ENCODE data around the gene ANP32B. TPM values are rescaled to one million over a fixed set of nuclear protein-coding genes. Genes with fewer than 3 reads are reported as not detected.

Gene ANP32B
- total RNA-seq, 2 experiments from 2014 or later = 32.1 to 389 TPM

- no peaks in the 10 kb centered on the region for H3K79me2 ChIP-seq (ENCODE audit: insufficient read depth, low read depth, low read length)
- H4K20me1 ChIP-seq (ENCODE audit: insufficient read depth, low read length) = no peaks in the 10 kb centered on the region
- H3K9me3 ChIP-seq (ENCODE audit: low read length) = no peaks in the 10 kb centered on the region
- no peak overlapping the region for H3K4me3 ChIP-seq (ENCODE audit: low read depth, low read length, poor library complexity, severe bottlenecking)
- no peak for TF ChIP-seq CTCF (conservative IDR thresholded peaks at IDR 0.05; ENCODE audit: low read length)
- TF ChIP-seq EZH2phosphoT487 (IDR thresholded peaks at IDR 0.05; ENCODE audit: borderline replicate concordance, low read depth, low read length) = no peak
- BruUV-seq (replicated peaks) = no TSS peak
- H3K9me2 ChIP-seq (ENCODE audit: insufficient read depth, low read length) = no peaks in the 10 kb centered on the region
- peaks cover 16% of the 10 kb centered on the region; the same call in 1 of the 2 replicates for H3K36me3 ChIP-seq (ENCODE audit: insufficient read depth, low read length)
- H3K4me2 ChIP-seq (ENCODE audit: low read length) = no peak overlapping the region
- H3K27ac ChIP-seq (ENCODE audit: low read depth, low read length, poor library complexity, severe bottlenecking) = no peak overlapping the region
- no peak overlapping the region for H2AFZ ChIP-seq (ENCODE audit: low read length)
- H3K4me1 ChIP-seq (ENCODE audit: insufficient read depth, low read length, poor library complexity, severe bottlenecking) = no peaks in the 10 kb centered on the region
- POLR2A ChIA-PET = interaction anchor here (0.7 kb wide), 1 partner anchor 68 kb away, joined by 5 read pairs; no protein-coding TSS in a partner anchor
- CTCF ChIA-PET (ENCODE audit: unreplicated experiment) = no interaction called here
- intact Hi-C loops (cut with micrococcal nuclease; ENCODE audit: unreplicated experiment) = no loop called here
- DNase-seq (ENCODE audit: low spot score) = no peak
Measured at GRCh38 chr9:98024702-98025101, 41.6 kb downstream of the ANP32B start.

- BruUV-seq (replicated peaks) = no TSS peak
- intact Hi-C loops (cut with micrococcal nuclease; ENCODE audit: unreplicated experiment) = no loop called here
- H3K36me3 ChIP-seq (ENCODE audit: insufficient read depth, low read length) = no peaks in the 10 kb centered on the region
- H3K9me2 ChIP-seq (ENCODE audit: insufficient read depth, low read length) = no peaks in the 10 kb centered on the region
- CTCF ChIA-PET (ENCODE audit: unreplicated experiment) = no interaction called here
- H3K27ac ChIP-seq (ENCODE audit: low read depth, low read length, poor library complexity, severe bottlenecking) = no peak overlapping the region
- no peak overlapping the region for H3K4me3 ChIP-seq (ENCODE audit: low read depth, low read length, poor library complexity, severe bottlenecking)
- no peak for TF ChIP-seq CTCF (conservative IDR thresholded peaks at IDR 0.05; ENCODE audit: low read length)
- no peak for TF ChIP-seq EZH2phosphoT487 (IDR thresholded peaks at IDR 0.05; ENCODE audit: borderline replicate concordance, low read depth, low read length)
- H3K4me1 ChIP-seq (ENCODE audit: insufficient read depth, low read length, poor library complexity, severe bottlenecking) = peaks cover 11% of the 10 kb centered on the region
- no peaks in the 10 kb centered on the region for H3K79me2 ChIP-seq (ENCODE audit: insufficient read depth, low read depth, low read length)
- POLR2A ChIA-PET = interaction anchor here (0.6 to 1.9 kb wide), 4 partner anchors 14 to 64 kb away, joined by 3 to 6 read pairs (median 4); no protein-coding TSS in a partner anchor
- H3K4me2 ChIP-seq (ENCODE audit: low read length) = no peak overlapping the region
- no peak overlapping the region for H2AFZ ChIP-seq (ENCODE audit: low read length)
- DNase-seq (ENCODE audit: low spot score) = no peak
- no peaks in the 10 kb centered on the region for H3K9me3 ChIP-seq (ENCODE audit: low read length)
- no peaks in the 10 kb centered on the region for H4K20me1 ChIP-seq (ENCODE audit: insufficient read depth, low read length)
Measured at GRCh38 chr9:98031169-98031568, 48.0 kb downstream of the ANP32B start.

- Histone ChIP-seq H3K36me3 (ENCODE audit: insufficient read depth, low read length) (no peaks in the 10 kb centered on the region), H3K9me3 (ENCODE audit: low read length) (no peaks in the 10 kb centered on the region), H3K4me2 (ENCODE audit: low read length) (no peak overlapping the region), H3K4me1 (ENCODE audit: insufficient read depth, low read length, poor library complexity, severe bottlenecking) (peaks cover 11% of the 10 kb centered on the region), H3K9me2 (ENCODE audit: insufficient read depth, low read length) (no peaks in the 10 kb centered on the region), H3K4me3 (ENCODE audit: low read depth, low read length, poor library complexity, severe bottlenecking) (no peak overlapping the region), H3K79me2 (ENCODE audit: insufficient read depth, low read depth, low read length) (no peaks in the 10 kb centered on the region), H4K20me1 (ENCODE audit: insufficient read depth, low read length) (no peaks in the 10 kb centered on the region), H2AFZ (ENCODE audit: low read length) (no peak overlapping the region), H3K27ac (ENCODE audit: low read depth, low read length, poor library complexity, severe bottlenecking) (no peak overlapping the region)
- TF ChIP-seq EZH2phosphoT487 (IDR thresholded peaks at IDR 0.05; ENCODE audit: borderline replicate concordance, low read depth, low read length) = no peak
- TF ChIP-seq CTCF (conservative IDR thresholded peaks at IDR 0.05; ENCODE audit: low read length) = no peak
- intact Hi-C loops (cut with micrococcal nuclease; ENCODE audit: unreplicated experiment) = no loop called here
- BruUV-seq (replicated peaks) = no TSS peak
- CTCF ChIA-PET (ENCODE audit: unreplicated experiment) = no interaction called here
- POLR2A ChIA-PET = interaction anchor here (0.6 to 1.9 kb wide), 6 partner anchors 8 to 38 kb away, joined by 3 to 6 read pairs (median 4); no protein-coding TSS in a partner anchor
- DNase-seq (ENCODE audit: low spot score) = no peak
Measured at GRCh38 chr9:98031935-98032334, 48.8 kb downstream of the ANP32B start.

Measured in OCI-LY7 (cell line).